Erythroblast (primary cell): Measurements from ENCODE around the gene ATAD3B.

Source experiments
- GATA1 ChIP-seq: IDR thresholded peaks from 2 replicates; pipeline ENCODE4 v1.6.1; 2011; ENCODE audit warnings: low read depth, mild to moderate bottlenecking, control low read depth, low read length, moderate library complexity
- POLR2A ChIP-seq: IDR thresholded peaks from 2 replicates; pipeline ENCODE4 v1.6.1; 2011; ENCODE audit warnings: mild to moderate bottlenecking, low read length

DNA sequence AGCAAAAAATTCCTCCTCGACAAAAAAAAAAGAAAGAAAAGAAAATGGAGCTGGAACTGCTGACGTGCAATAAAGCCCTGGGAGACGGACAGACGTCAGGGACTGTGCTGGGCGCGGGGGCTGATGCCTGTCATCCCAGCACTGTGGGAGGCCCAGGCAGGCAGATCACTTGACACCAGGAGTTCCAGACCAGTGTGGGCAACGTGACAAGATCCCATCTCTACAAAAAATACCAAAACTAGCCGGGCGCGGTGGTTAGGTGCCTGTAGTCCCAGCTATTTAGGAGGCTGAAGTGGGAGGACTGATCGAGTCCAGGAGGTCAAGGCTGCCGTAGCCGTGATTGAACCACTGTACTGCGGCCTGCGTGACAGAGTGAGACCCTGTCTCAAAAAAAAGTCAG is 46.9 kb upstream of the ATAD3B start:
- no peak for TF ChIP-seq POLR2A
- TF ChIP-seq GATA1 = no peak
